Mucosa of descending colon (tissue), 3 donors: ENCODE results near the gene DNAH8. TPM values are rescaled to one million over a fixed set of nuclear protein-coding genes. Genes with fewer than 3 reads are reported as not detected.

ENCODE experiments used
- ATAC-seq: fragments of 200-7000 bp; cut with Tn5 transposase; one replicate; pipeline ENCODE4 v1.9.1; 2020; ENCODE audit warnings: mild to moderate bottlenecking, moderate library complexity
- DNase-seq, 3 donors: peaks; one replicate each; pipeline ENCODE4 v3.0.0-alpha.2; 2020
- H3K36me3 ChIP-seq: fragments of 200-600 bp; one replicate; pipeline ENCODE4 v1.8.0; 2021; ENCODE audit warnings: low read depth, mild to moderate bottlenecking
- H3K4me1 ChIP-seq: fragments of 200-600 bp; one replicate; pipeline ENCODE4 v1.8.0; 2021; ENCODE audit warnings: low read depth, mild to moderate bottlenecking
- H3K4me3 ChIP-seq: fragments of 200-600 bp; one replicate; pipeline ENCODE4 v1.8.0; 2021; ENCODE audit warnings: mild to moderate bottlenecking
- H3K9me3 ChIP-seq: fragments of 200-600 bp; one replicate; pipeline ENCODE4 v1.8.0; 2021; ENCODE audit warnings: mild to moderate bottlenecking
- intact Hi-C, 2 donors: fragments of 100-400 bp; cut with DNase I in 1 of 2; cut with micrococcal nuclease in 1 of 2; formaldehyde crosslinking; loops; one replicate each; pipeline versions ENCODE4 v1.11.0 to v1.11.1; 2022; cut with DNase I, micrococcal nuclease
- total RNA-seq, 3 donors: library from RNA; stranded (reverse); fragmentation: NEBNext Ultra II Directional in 2 of 3; extraction: Animal tissue kit (Norgen Biotek cat#: 25700) in 2 of 3; gene quantifications; one replicate each; pipeline versions ENCODE4 v1.2.1 to v1.2.4, GENCODE V29; 2021 to 2023
- TF ChIP-seq, protein P1 (sequence below): fragments of 200-600 bp; IDR thresholded peaks from one replicate; pipeline ENCODE4 v1.8.0; 2022; ENCODE audit warnings: antibody characterized with exemption, mild to moderate bottlenecking
- donor health status: DM: no; HTN: no; CAD: no; lungs with moderate emphysema.
- donor health status: DM: no; HTN: no; CAD: no.
- donor health status: DM: no; HTN: yes; CAD: no.

The DNAH8 gene
- total RNA-seq, 3 donors from 2014 or later, result 0.03 TPM; not detected in 1

DNA sequence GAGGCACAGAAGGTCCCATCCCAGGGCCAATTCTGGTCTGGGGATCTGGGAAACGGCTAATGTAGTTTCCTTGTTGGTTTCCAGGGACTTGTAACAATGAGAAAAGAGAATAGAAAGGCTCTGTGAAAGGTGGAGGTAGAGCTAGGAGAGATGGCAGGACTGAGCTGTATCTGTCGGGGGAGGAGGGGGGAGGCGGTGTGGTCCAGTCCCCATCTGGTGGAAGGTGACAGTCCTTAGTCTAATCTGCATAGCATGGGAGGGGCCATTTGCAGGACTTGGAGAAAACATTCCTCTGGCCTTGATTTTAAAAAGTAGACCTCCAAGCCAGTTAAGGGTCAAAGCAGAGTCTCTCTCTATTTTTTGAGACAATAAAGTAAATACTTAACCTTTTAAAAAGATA is 137.1 kb downstream of the DNAH8 start:
- TF ChIP-seq, protein P1, sequence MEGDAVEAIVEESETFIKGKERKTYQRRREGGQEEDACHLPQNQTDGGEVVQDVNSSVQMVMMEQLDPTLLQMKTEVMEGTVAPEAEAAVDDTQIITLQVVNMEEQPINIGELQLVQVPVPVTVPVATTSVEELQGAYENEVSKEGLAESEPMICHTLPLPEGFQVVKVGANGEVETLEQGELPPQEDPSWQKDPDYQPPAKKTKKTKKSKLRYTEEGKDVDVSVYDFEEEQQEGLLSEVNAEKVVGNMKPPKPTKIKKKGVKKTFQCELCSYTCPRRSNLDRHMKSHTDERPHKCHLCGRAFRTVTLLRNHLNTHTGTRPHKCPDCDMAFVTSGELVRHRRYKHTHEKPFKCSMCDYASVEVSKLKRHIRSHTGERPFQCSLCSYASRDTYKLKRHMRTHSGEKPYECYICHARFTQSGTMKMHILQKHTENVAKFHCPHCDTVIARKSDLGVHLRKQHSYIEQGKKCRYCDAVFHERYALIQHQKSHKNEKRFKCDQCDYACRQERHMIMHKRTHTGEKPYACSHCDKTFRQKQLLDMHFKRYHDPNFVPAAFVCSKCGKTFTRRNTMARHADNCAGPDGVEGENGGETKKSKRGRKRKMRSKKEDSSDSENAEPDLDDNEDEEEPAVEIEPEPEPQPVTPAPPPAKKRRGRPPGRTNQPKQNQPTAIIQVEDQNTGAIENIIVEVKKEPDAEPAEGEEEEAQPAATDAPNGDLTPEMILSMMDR, result no peak
- Histone ChIP-seq H3K9me3 (no peaks in the 10 kb centered on the region), H3K36me3 (no peaks in the 10 kb centered on the region), H3K4me1 (no peaks in the 10 kb centered on the region), H3K4me3 (no peak overlapping the region)
- intact Hi-C loops, result no loop called here
- no peak for ATAC-seq
- DNase-seq, result no peak

DNA sequence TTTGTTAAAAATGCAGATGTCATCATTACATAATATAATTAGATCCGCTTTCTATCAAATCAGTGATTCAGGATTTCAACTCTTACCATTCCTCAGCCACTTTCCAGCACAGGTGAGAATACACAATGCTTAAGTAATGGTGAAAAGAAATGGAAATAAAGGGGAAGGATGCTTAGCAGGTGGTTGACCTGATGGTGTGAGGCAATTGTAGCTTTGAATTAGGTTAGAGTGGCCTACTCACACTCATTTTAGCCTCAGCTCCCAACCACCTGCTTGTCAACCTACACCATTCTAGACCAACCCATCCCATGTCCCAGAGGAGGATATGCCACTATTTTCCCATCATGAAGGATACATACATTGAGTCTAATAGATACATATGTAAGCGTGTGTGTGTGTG is 138.1 kb downstream of the DNAH8 start:
- Histone ChIP-seq H3K36me3 (no peaks in the 10 kb centered on the region), H3K4me3 (no peak overlapping the region), H3K9me3 (no peaks in the 10 kb centered on the region), H3K4me1 (no peaks in the 10 kb centered on the region)
- ATAC-seq, result no peak
- TF ChIP-seq, protein P1, result no peak
- DNase-seq, result no peak
- intact Hi-C loops, result no loop called here

DNA sequence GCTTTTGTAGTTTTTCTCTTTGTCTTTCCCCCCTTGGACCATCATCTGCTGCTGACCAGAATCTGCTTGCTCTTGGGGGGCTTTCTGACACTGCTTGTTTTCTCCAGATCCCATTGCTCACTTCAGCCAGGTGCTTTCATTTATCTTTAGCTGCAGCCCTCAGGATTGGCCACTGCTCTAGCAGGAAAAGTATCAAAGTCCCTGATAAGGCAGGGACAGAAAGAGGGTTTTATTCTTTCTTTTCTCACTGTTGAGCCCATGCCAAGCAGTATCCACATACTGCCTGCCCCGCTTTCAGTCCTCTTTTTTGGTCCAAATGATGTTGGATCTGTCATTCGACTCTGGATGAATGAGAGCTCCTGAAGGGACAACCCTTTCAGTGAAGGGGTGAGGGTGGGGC is 141.4 kb downstream of the DNAH8 start:
- ATAC-seq, result no peak
- Histone ChIP-seq H3K4me1 (no peaks in the 10 kb centered on the region), H3K9me3 (no peaks in the 10 kb centered on the region), H3K4me3 (no peak overlapping the region), H3K36me3 (no peaks in the 10 kb centered on the region)
- DNase-seq, result no peak
- TF ChIP-seq, protein P1, result no peak
- intact Hi-C loops, result no loop called here

DNA sequence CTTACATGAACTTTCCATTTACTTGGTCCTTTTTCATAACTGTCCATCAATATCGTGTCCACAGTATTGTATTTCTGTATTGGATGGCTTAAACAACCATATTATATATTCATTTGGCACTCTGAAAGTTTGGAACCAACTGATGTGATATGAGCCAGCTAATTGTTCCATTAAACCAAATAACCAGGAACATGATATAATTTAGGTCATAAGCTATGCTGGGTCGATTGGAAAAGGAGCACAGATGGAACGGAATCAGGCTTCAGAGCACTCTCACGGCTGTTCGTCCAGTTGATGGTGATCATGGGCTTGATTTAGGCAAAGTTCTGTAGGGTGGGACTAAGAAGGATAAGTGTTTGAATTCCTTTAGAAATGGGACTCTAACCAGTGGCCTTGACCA is 142.7 kb downstream of the DNAH8 start:
- Histone ChIP-seq H3K9me3 (no peaks in the 10 kb centered on the region), H3K4me1 (no peaks in the 10 kb centered on the region), H3K4me3 (no peak overlapping the region), H3K36me3 (no peaks in the 10 kb centered on the region)
- DNase-seq (no peak), ATAC-seq (no peak)
- intact Hi-C loops, result no loop called here
- TF ChIP-seq, protein P1, result no peak

DNA sequence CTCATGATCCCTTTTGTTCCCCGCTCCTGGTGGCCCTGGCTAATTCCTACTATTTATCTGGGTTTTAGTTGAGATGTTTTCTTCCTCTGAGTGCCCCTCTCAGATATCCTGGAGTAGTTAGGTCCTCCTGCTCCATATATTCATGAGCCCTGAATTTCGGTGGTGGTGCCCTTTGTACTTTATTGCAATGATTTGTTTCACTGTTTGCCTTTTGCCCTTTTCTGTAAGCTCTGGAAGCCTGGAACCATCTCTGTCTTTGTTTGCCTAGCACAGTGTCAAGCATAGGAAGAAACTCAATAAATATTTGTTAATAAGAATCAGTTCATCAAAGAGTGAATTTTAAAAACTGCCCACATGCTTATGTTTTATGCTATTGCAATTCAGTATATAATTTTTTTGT is 144.9 kb downstream of the DNAH8 start:
- no peak for ATAC-seq
- DNase-seq, result no peak
- TF ChIP-seq, protein P1, result no peak
- H3K36me3 ChIP-seq, result no peaks in the 10 kb centered on the region
- H3K9me3 ChIP-seq, result no peaks in the 10 kb centered on the region
- intact Hi-C loops, result no loop called here
- H3K4me3 ChIP-seq, result no peak overlapping the region
- no peaks in the 10 kb centered on the region for H3K4me1 ChIP-seq

DNA sequence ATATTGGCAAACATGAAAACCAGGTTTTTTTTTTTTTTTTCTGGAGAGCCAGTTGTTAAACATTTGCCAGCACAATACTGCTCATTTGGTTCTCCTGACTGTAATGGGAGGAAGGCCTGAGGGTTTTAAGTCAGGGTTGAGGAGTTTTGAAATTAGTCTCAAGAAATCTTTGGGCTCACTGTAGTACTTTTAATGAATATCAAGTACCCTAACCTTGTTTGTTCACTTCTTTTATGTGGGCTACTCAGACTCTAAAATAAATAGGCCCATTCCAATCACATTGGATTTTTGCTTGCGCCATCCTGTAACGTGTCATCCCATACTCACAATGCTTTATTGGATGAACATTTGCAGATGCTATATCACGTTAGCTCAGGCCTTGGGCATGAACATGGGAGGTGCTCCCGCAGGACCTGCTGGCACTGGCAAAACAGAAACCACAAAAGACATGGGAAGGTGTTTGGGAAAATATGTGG is 146.9 kb downstream of the DNAH8 start:
- Histone ChIP-seq H3K36me3 (no peaks in the 10 kb centered on the region), H3K4me1 (no peaks in the 10 kb centered on the region), H3K4me3 (no peak overlapping the region), H3K9me3 (no peaks in the 10 kb centered on the region)
- intact Hi-C loops, result no loop called here
- TF ChIP-seq, protein P1, result no peak
- ATAC-seq, result no peak
- no peak for DNase-seq
